Keratinocyte (primary cell): Measurements from ENCODE around the gene CSTB. TPM values are rescaled to one million over a fixed set of nuclear protein-coding genes. Genes with fewer than 3 reads are reported as not detected.

ENCODE experiments used
- DNase-seq: peaks from one replicate; pipeline ENCODE4 v3.0.0-alpha.2; 2011; ENCODE audit warnings: low read depth, missing footprints, low spot score
- FAIRE-seq: peaks from 2 replicates; lab custom pipeline; 2011; peaks lifted over from hg19 to GRCh38; lab: Jason Lieb, UNC
- H2AFZ ChIP-seq: 2 replicates; pipeline ENCODE4 v1.6.0; 2012; ENCODE audit warnings: low read length, control low read depth, inconsistent platforms; ENCODE audit not compliant: control insufficient read depth
- H3K27ac ChIP-seq: 2 replicates; pipeline ENCODE4 v1.5.1; 2011; ENCODE audit warnings: low read length; ENCODE audit not compliant: control insufficient read depth, insufficient read depth
- H3K27me3 ChIP-seq: 3 replicates; pipeline ENCODE4 v1.6.0; 2011; ENCODE audit warnings: low read length; ENCODE audit not compliant: control insufficient read depth, insufficient read depth; ENCODE audit errors: extremely low read depth
- H3K36me3 ChIP-seq, 2 experiments: 2 replicates in 1 of 2; 3 replicates in 1 of 2; pipeline ENCODE4 v1.5.1; 2011; ENCODE audit warnings: low read length in 2 of 2, mild to moderate bottlenecking in 1 of 2; ENCODE audit not compliant: control insufficient read depth in 2 of 2, insufficient read depth in 2 of 2; ENCODE audit errors: extremely low read depth in 1 of 2
- H3K4me1 ChIP-seq: 3 replicates; pipeline ENCODE4 v1.5.1; 2011; ENCODE audit warnings: low read length; ENCODE audit not compliant: control insufficient read depth, insufficient read depth; ENCODE audit errors: extremely low read depth
- H3K4me2 ChIP-seq: 3 replicates; pipeline ENCODE4 v1.6.0; 2011; ENCODE audit warnings: low read depth, low read length; ENCODE audit not compliant: control insufficient read depth, insufficient read depth; ENCODE audit errors: extremely low read depth
- H3K4me3 ChIP-seq, 3 experiments: fragments of 200-600 bp in 1 of 3; sonication (generic) in 1 of 3; 2 replicates in 2 of 3; 3 replicates in 1 of 3; pipeline ENCODE4 v1.5.1; 2011 to 2016; ENCODE audit warnings: low read length in 3 of 3, mild to moderate bottlenecking in 3 of 3, control low read depth in 2 of 3, inconsistent platforms in 1 of 3, low read depth in 1 of 3, mixed read lengths in 1 of 3, mixed run types in 1 of 3, moderate library complexity in 1 of 3; ENCODE audit not compliant: control insufficient read depth in 2 of 3, insufficient read depth in 2 of 3; ENCODE audit errors: extremely low read depth in 1 of 3
- H3K79me2 ChIP-seq: 2 replicates; pipeline ENCODE4 v1.6.0; 2012; ENCODE audit warnings: low read length; ENCODE audit not compliant: control insufficient read depth, insufficient read depth
- H3K9ac ChIP-seq: 3 replicates; pipeline ENCODE4 v1.6.0; 2011; ENCODE audit warnings: low read length; ENCODE audit not compliant: control insufficient read depth, insufficient read depth; ENCODE audit errors: extremely low read depth
- H3K9me1 ChIP-seq: 3 replicates; pipeline ENCODE4 v1.6.0; 2011; ENCODE audit warnings: low read length; ENCODE audit not compliant: control insufficient read depth, insufficient read depth; ENCODE audit errors: extremely low read depth
- H3K9me3 ChIP-seq: 2 replicates; pipeline ENCODE4 v1.5.1; 2012; ENCODE audit warnings: low read depth, low read length; ENCODE audit not compliant: control insufficient read depth
- H4K20me1 ChIP-seq: 3 replicates; pipeline ENCODE4 v1.6.0; 2011; ENCODE audit warnings: low read length; ENCODE audit not compliant: control insufficient read depth, insufficient read depth; ENCODE audit errors: extremely low read depth
- CTCF ChIP-seq, 3 experiments: IDR thresholded peaks in 1 of 3; conservative IDR thresholded peaks in 1 of 3; optimal IDR thresholded peaks in 1 of 3; 2 replicates in 2 of 3; 3 replicates in 1 of 3; pipeline versions ENCODE3 to v1.5.1; 2011; ENCODE audit warnings: low read length in 3 of 3, mild to moderate bottlenecking in 3 of 3, moderate library complexity in 2 of 3, control low read depth in 1 of 3, inconsistent platforms in 1 of 3; ENCODE audit not compliant: insufficient read depth in 2 of 3; ENCODE audit errors: extremely low read depth in 1 of 3
- EZH2 ChIP-seq: IDR thresholded peaks from one replicate; pipeline ENCODE4 v1.6.1; 2012; ENCODE audit warnings: inconsistent platforms, mild to moderate bottlenecking, low read length, moderate library complexity
- dilution Hi-C: fragments of 300-500 bp; cut with MboI; formaldehyde crosslinking; loops from one replicate; pipeline ENCODE4 v1.7.0; 2020; ENCODE audit warnings: low sequenced_read_pairs; ENCODE audit not compliant: extremely low pct_ligation_motif_present
- polyA plus RNA-seq, 5 experiments: library from polyadenylated mRNA; depleted of rRNA in 3 of 5; stranded (reverse) in 3 of 5; stranded (forward) in 1 of 5; unstranded in 1 of 5; fragments of >200 nt; gene quantifications; 1 replicate in 1 of 5; 2 replicates in 3 of 5; 3 replicates in 1 of 5; pipeline versions ENCODE4 v1.2.1 to v1.2.3, GENCODE V29; 2011 to 2012; ENCODE audit warnings: missing spikeins in 2 of 5, low read depth in 1 of 5, low replicate concordance in 1 of 5

Gene CSTB
- polyA plus RNA-seq, 1 donor (not counting 4 experiments of a cell fraction or from before 2014, with no cell fraction given) = 126 TPM

GRCh38 chr21:43735236-43736091 is 40.6 kb downstream of the CSTB start:
- Histone ChIP-seq H3K9ac (no peak overlapping the region), H3K36me3 (peaks cover 19 to 42% of the 10 kb centered on the region in 2 experiments), H3K27ac (no peak overlapping the region), H3K4me3 (no peak overlapping the region), H3K27me3 (no peaks in the 10 kb centered on the region), H2AFZ (no peak overlapping the region), H3K79me2 (peaks cover 70% of the 10 kb centered on the region), H4K20me1 (peaks cover 16% of the 10 kb centered on the region), H3K9me1 (peaks cover 2% of the 10 kb centered on the region), H3K4me1 (peaks cover 13% of the 10 kb centered on the region), H3K9me3 (peaks cover 2% of the 10 kb centered on the region), H3K4me2 (no peak overlapping the region)
- TF ChIP-seq CTCF (optimal IDR thresholded peaks at IDR 0.05 in 1 of 3, IDR thresholded peaks at IDR 0.05 in 1 of 3, conservative IDR thresholded peaks at IDR 0.05 in 1 of 3; ENCODE audit: extremely low read depth in 1 of 3, insufficient read depth in 2 of 3, low read length in 3 of 3) = no peak
- no peak for TF ChIP-seq EZH2
- dilution Hi-C loops = no loop called here
- no peak for FAIRE-seq
- no peak for DNase-seq

- Histone ChIP-seq H3K9me3 (peaks cover 2% of the 10 kb centered on the region), H3K36me3 (peaks cover 19 to 39% of the 10 kb centered on the region in 2 experiments), H3K4me1 (peaks cover 13% of the 10 kb centered on the region), H2AFZ (no peak overlapping the region), H3K27ac (no peak overlapping the region), H3K27me3 (no peaks in the 10 kb centered on the region), H3K9ac (no peak overlapping the region), H4K20me1 (peaks cover 16% of the 10 kb centered on the region), H3K9me1 (peaks cover 2% of the 10 kb centered on the region), H3K4me2 (no peak overlapping the region), H3K4me3 (no peak overlapping the region), H3K79me2 (peaks cover 71% of the 10 kb centered on the region)
- FAIRE-seq (no peak), DNase-seq (no peak)
- TF ChIP-seq EZH2 = no peak
- no peak for TF ChIP-seq CTCF (optimal IDR thresholded peaks at IDR 0.05 in 1 of 3, IDR thresholded peaks at IDR 0.05 in 1 of 3, conservative IDR thresholded peaks at IDR 0.05 in 1 of 3; ENCODE audit: extremely low read depth in 1 of 3, insufficient read depth in 2 of 3, low read length in 3 of 3)
- dilution Hi-C loops = no loop called here
Observed at GRCh38 chr21:43734928-43735229, 41.2 kb downstream of the CSTB start.
